HepG2 (cell line): ENCODE results near the gene PPDPF. TPM values are rescaled to one million over a fixed set of nuclear protein-coding genes. Genes with fewer than 3 reads are reported as not detected.
A peak's percentile ranks its signal among the peaks of the same experiment; 100 is the strongest.

Experiments used
- ATF7-NPFF ChIP-seq: sonication (generic); formaldehyde crosslinking; IDR thresholded peaks from 2 replicates; pipeline ENCODE4 v1.8.1; 2023; ENCODE audit warnings: mild to moderate bottlenecking, low read depth, missing genetic modification reagents, moderate library complexity
- CC2D1A ChIP-seq: sonication (generic); formaldehyde crosslinking; IDR thresholded peaks from 2 replicates; pipeline ENCODE4 v1.8.1; 2023; ENCODE audit warnings: mild to moderate bottlenecking, missing genetic modification reagents
- EEA1 ChIP-seq: sonication (generic); formaldehyde crosslinking; IDR thresholded peaks from 2 replicates; pipeline ENCODE4 v1.5.1; 2020; ENCODE audit warnings: mild to moderate bottlenecking, missing genetic modification reagents, borderline replicate concordance
- HDAC2 ChIP-seq: sonication (generic); formaldehyde crosslinking; IDR thresholded peaks from 2 replicates; pipeline ENCODE4 v1.4.0; 2020; ENCODE audit warnings: missing genetic modification reagents
- HMG20A ChIP-seq: IDR thresholded peaks from 2 replicates; pipeline ENCODE4 v1.6.1; 2016; ENCODE audit warnings: borderline replicate concordance
- HMGA1 ChIP-seq: sonication (generic); formaldehyde crosslinking; conservative IDR thresholded peaks from 2 replicates; pipeline ENCODE4 v1.4.0; 2020; ENCODE audit warnings: missing genetic modification reagents
- MAF1 ChIP-seq: sonication (generic); formaldehyde crosslinking; IDR thresholded peaks from 2 replicates; pipeline ENCODE4 v1.5.0; 2020; ENCODE audit warnings: missing genetic modification reagents, borderline replicate concordance
- MTA1 ChIP-seq: sonication (generic); formaldehyde crosslinking; IDR thresholded peaks from 2 replicates; pipeline ENCODE4 v1.4.0; 2020; ENCODE audit warnings: missing genetic modification reagents, mild to moderate bottlenecking, borderline replicate concordance
- NR2F1 ChIP-seq, 2 experiments: fragments of 450-650 bp in 1 of 2; formaldehyde crosslinking in 1 of 2; IDR thresholded peaks; 2 replicates each; pipeline versions ENCODE4 v1.5.0 to v1.6.1; 2016 to 2020; ENCODE audit warnings: mild to moderate bottlenecking in 1 of 2, missing compliant biosample characterization in 1 of 2, missing genetic modification reagents in 1 of 2, moderate library complexity in 1 of 2
- SKI ChIP-seq: fragments of 450-650 bp; IDR thresholded peaks from one replicate; pipeline ENCODE4 v1.6.1; 2018; ENCODE audit warnings: mild to moderate bottlenecking; ENCODE audit not compliant: partially characterized antibody
- SMAD3 ChIP-seq: sonication (generic); formaldehyde crosslinking; IDR thresholded peaks from 2 replicates; pipeline ENCODE4 v1.4.0; 2020; ENCODE audit warnings: missing genetic modification reagents
- SNAPC2 ChIP-seq: sonication (generic); formaldehyde crosslinking; IDR thresholded peaks from 2 replicates; pipeline ENCODE4 v1.8.1; 2022; ENCODE audit warnings: mild to moderate bottlenecking, missing genetic modification reagents
- SP2 ChIP-seq: sonication (generic); formaldehyde crosslinking; IDR thresholded peaks from 2 replicates; pipeline ENCODE4 v1.5.1; 2020; ENCODE audit warnings: mild to moderate bottlenecking, missing genetic modification reagents
- ZFP36L1 ChIP-seq: sonication (generic); formaldehyde crosslinking; IDR thresholded peaks from 2 replicates; pipeline ENCODE4 v1.8.0; 2022; ENCODE audit warnings: mild to moderate bottlenecking, missing genetic modification reagents, moderate library complexity
- ZNF276 ChIP-seq: sonication (generic); formaldehyde crosslinking; IDR thresholded peaks from 2 replicates; pipeline ENCODE4 v1.4.0; 2020; ENCODE audit warnings: mild to moderate bottlenecking, low read depth, missing genetic modification reagents
- ZNF33A ChIP-seq: sonication (generic); formaldehyde crosslinking; IDR thresholded peaks from 2 replicates; pipeline ENCODE4 v1.5.1; 2020; ENCODE audit warnings: missing genetic modification reagents, mild to moderate bottlenecking, moderate library complexity, borderline replicate concordance
- ZNF431 ChIP-seq: sonication (generic); formaldehyde crosslinking; IDR thresholded peaks from 2 replicates; pipeline ENCODE4 v1.9.0; 2022; ENCODE audit warnings: missing genetic modification reagents, low read depth, mild to moderate bottlenecking, borderline replicate concordance
- ZNF484 ChIP-seq: sonication (generic); formaldehyde crosslinking; IDR thresholded peaks from 2 replicates; pipeline ENCODE4 v1.5.1; 2020; ENCODE audit warnings: mild to moderate bottlenecking, low read depth, missing genetic modification reagents, borderline replicate concordance
- ZNF572 ChIP-seq: sonication (generic); formaldehyde crosslinking; IDR thresholded peaks from 2 replicates; pipeline ENCODE4 v1.5.1; 2020; ENCODE audit warnings: mild to moderate bottlenecking, missing genetic modification reagents
- polyA plus RNA-seq, 8 experiments: library from polyadenylated mRNA; depleted of rRNA in 3 of 8; stranded (reverse) in 7 of 8; unstranded in 1 of 8; fragments of >200 nt; fragmentation: Illumina TruSeq in 4 of 8; extraction: Trizol in 4 of 8; gene quantifications; 2 replicates each; pipeline versions ENCODE4 v1.2.1 to v1.2.3, GENCODE V29; 2011 to 2016; ENCODE audit warnings: low read depth in 4 of 8, missing spikeins in 1 of 8, mixed read lengths in 1 of 8; ENCODE audit not compliant: insufficient read depth in 1 of 8
- total RNA-seq, 5 experiments: library from RNA; depleted of rRNA; stranded (reverse); fragments of >200 nt; fragmentation: Illumina TruSeq; extraction: Trizol; gene quantifications; 2 replicates each; pipeline ENCODE4 v1.2.3, GENCODE V29; 2016; ENCODE audit warnings: low read depth in 1 of 5
- TF ChIP-seq, protein P1 (sequence below): sonication (generic); formaldehyde crosslinking; IDR thresholded peaks from 2 replicates; pipeline ENCODE4 v1.5.1; 2020; ENCODE audit warnings: mild to moderate bottlenecking, missing genetic modification reagents, moderate library complexity
- TF ChIP-seq, protein P2 (sequence below): IDR thresholded peaks from 2 replicates; pipeline ENCODE4 v1.6.1; 2016; ENCODE audit warnings: low read depth
- TF ChIP-seq, protein P3 (sequence below): sonication (generic); formaldehyde crosslinking; IDR thresholded peaks from 2 replicates; pipeline ENCODE4 v1.9.0; 2022; ENCODE audit warnings: low read depth, missing genetic modification reagents
- TF ChIP-seq, protein P4 (sequence below): IDR thresholded peaks from 2 replicates; pipeline ENCODE4 v1.6.1; 2016; ENCODE audit warnings: mild to moderate bottlenecking

PPDPF gene
- total and polyA plus RNA-seq, 2 of the 13 experiments (the other 11 are each of a cell fraction or from before 2014, with no cell fraction given), result 1.8 to 7.0 TPM

GRCh38 chr20:63536997-63537524, 16.5 kb downstream of the PPDPF start, which contains the start of gene PTK6 (continued):
- TF ChIP-seq, protein P1, sequence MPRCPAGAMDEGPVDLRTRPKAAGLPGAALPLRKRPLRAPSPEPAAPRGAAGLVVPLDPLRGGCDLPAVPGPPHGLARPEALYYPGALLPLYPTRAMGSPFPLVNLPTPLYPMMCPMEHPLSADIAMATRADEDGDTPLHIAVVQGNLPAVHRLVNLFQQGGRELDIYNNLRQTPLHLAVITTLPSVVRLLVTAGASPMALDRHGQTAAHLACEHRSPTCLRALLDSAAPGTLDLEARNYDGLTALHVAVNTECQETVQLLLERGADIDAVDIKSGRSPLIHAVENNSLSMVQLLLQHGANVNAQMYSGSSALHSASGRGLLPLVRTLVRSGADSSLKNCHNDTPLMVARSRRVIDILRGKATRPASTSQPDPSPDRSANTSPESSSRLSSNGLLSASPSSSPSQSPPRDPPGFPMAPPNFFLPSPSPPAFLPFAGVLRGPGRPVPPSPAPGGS, result peak; percentile 18; the same call in 1 of the 2 replicates
- TF ChIP-seq SP2 (CRISPR knock-in tag) (0 out of 2 replicates have a peak, but pooled peaks have one; percentile 10), NR2F1 (CRISPR knock-in tag; IDR thresholded peaks at IDR 0.05) (no peak), ZNF431 (CRISPR knock-in tag) (no peak), SKI (no peak), HMGA1 (CRISPR knock-in tag) (no peak), MTA1 (CRISPR knock-in tag) (no peak), MAF1 (CRISPR knock-in tag) (no peak; the same call in 1 of the 2 replicates), SNAPC2 (CRISPR knock-in tag) (no peak), ZNF484 (CRISPR knock-in tag) (no peak), ZNF276 (CRISPR knock-in tag) (no peak), EEA1 (CRISPR knock-in tag) (no peak), HMG20A (CRISPR knock-in tag) (no peak), ATF7-NPFF (CRISPR knock-in tag) (no peak), ZNF33A (CRISPR knock-in tag) (no peak), CC2D1A (CRISPR knock-in tag) (no peak), HDAC2 (CRISPR knock-in tag) (no peak), ZNF572 (CRISPR knock-in tag) (0 out of 2 replicates have a peak, but pooled peaks have one; percentile 40), ZFP36L1 (CRISPR knock-in tag) (no peak), SMAD3 (CRISPR knock-in tag) (no peak)
- TF ChIP-seq, protein P2, sequence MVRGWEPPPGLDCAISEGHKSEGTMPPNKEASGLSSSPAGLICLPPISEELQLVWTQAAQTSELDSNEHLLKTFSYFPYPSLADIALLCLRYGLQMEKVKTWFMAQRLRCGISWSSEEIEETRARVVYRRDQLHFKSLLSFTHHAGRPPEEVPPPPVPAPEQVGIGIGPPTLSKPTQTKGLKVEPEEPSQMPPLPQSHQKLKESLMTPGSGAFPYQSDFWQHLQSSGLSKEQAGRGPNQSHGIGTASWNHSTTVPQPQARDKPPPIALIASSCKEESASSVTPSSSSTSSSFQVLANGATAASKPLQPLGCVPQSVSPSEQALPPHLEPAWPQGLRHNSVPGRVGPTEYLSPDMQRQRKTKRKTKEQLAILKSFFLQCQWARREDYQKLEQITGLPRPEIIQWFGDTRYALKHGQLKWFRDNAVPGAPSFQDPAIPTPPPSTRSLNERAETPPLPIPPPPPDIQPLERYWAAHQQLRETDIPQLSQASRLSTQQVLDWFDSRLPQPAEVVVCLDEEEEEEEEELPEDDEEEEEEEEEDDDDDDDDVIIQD (CRISPR knock-in tag), result no peak
- TF ChIP-seq, protein P3, sequence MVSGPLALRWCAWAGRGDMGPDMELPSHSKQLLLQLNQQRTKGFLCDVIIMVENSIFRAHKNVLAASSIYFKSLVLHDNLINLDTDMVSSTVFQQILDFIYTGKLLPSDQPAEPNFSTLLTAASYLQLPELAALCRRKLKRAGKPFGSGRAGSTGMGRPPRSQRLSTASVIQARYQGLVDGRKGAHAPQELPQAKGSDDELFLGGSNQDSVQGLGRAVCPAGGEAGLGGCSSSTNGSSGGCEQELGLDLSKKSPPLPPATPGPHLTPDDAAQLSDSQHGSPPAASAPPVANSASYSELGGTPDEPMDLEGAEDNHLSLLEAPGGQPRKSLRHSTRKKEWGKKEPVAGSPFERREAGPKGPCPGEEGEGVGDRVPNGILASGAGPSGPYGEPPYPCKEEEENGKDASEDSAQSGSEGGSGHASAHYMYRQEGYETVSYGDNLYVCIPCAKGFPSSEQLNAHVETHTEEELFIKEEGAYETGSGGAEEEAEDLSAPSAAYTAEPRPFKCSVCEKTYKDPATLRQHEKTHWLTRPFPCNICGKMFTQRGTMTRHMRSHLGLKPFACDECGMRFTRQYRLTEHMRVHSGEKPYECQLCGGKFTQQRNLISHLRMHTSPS (CRISPR knock-in tag), result no peak
- TF ChIP-seq, protein P4, sequence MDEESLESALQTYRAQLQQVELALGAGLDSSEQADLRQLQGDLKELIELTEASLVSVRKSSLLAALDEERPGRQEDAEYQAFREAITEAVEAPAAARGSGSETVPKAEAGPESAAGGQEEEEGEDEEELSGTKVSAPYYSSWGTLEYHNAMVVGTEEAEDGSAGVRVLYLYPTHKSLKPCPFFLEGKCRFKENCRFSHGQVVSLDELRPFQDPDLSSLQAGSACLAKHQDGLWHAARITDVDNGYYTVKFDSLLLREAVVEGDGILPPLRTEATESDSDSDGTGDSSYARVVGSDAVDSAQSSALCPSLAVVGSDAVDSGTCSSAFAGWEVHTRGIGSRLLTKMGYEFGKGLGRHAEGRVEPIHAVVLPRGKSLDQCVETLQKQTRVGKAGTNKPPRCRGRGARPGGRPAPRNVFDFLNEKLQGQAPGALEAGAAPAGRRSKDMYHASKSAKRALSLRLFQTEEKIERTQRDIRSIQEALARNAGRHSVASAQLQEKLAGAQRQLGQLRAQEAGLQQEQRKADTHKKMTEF (CRISPR knock-in tag), result no peak
